Measurements from ENCODE around the gene WDR82.

DNA sequence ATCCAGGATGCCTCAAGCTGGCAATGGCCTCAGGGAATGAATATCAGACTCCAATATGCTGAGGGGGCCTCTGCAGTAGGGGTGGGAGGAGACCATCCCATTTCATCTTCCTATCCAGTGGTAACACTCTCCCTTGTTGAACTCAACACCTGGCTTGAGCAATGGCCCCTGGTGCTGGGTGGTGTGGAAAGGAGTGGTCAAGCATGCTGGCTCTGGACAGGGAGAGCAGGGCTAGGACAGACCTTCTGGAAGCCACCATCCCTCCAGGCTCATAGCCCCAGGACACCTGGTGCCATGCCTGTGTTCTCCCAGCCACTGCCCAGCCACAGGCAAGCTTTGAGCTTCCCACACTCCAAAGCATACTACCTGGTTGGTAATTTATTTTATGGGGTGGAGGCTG, 47.2 kb upstream of the WDR82 start:
- TF ChIP-seq, protein P1, sequence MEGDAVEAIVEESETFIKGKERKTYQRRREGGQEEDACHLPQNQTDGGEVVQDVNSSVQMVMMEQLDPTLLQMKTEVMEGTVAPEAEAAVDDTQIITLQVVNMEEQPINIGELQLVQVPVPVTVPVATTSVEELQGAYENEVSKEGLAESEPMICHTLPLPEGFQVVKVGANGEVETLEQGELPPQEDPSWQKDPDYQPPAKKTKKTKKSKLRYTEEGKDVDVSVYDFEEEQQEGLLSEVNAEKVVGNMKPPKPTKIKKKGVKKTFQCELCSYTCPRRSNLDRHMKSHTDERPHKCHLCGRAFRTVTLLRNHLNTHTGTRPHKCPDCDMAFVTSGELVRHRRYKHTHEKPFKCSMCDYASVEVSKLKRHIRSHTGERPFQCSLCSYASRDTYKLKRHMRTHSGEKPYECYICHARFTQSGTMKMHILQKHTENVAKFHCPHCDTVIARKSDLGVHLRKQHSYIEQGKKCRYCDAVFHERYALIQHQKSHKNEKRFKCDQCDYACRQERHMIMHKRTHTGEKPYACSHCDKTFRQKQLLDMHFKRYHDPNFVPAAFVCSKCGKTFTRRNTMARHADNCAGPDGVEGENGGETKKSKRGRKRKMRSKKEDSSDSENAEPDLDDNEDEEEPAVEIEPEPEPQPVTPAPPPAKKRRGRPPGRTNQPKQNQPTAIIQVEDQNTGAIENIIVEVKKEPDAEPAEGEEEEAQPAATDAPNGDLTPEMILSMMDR (conservative IDR thresholded peaks at IDR 0.05; ENCODE audit: low read length), result no peak
- TF ChIP-seq EZH2phosphoT487 (IDR thresholded peaks at IDR 0.05; ENCODE audit: borderline replicate concordance), result no peak
